Peyer's patch (tissue), 4 donors: ENCODE results near the gene RTP3. TPM values are rescaled to one million over a fixed set of nuclear protein-coding genes. Genes with fewer than 3 reads are reported as not detected.
"Not testable (repeated sequence)": the region's sequence is repeated elsewhere in the genome, so short reads cannot be mapped to it uniquely, and the experiment has no call there.

ENCODE experiments used
- DNase-seq, 3 donors: peaks; one replicate each; pipeline ENCODE4 v3.0.0-alpha.2; 2017 to 2019
- H3K27ac ChIP-seq, 4 donors: fragments of 200-600 bp; sonication (generic); one replicate each; pipeline ENCODE4 v1.5.1; 2016 to 2019
- H3K27me3 ChIP-seq, 2 donors: fragments of 200-600 bp; sonication (generic); one replicate each; pipeline ENCODE4 v1.5.1; 2019
- H3K36me3 ChIP-seq, 3 donors: fragments of 200-600 bp; sonication (generic); one replicate each; pipeline ENCODE4 v1.5.1; 2016 to 2019
- H3K4me1 ChIP-seq, 4 donors: fragments of 200-600 bp; sonication (generic); one replicate each; pipeline ENCODE4 v1.5.1; 2016 to 2019
- H3K4me3 ChIP-seq, 4 donors: fragments of 200-600 bp; sonication (generic); 1 replicate in 3 of 4; 2 replicates in 1 of 4; pipeline ENCODE4 v1.5.1; 2016 to 2019; ENCODE audit warnings: mild to moderate bottlenecking in 1 of 4
- H3K9me3 ChIP-seq, 4 donors: fragments of 200-600 bp; sonication (generic); one replicate each; pipeline ENCODE4 v1.5.1; 2016 to 2019; ENCODE audit warnings: mild to moderate bottlenecking in 1 of 4
- POLR2A ChIP-seq, 2 donors: fragments of 450-650 bp; IDR thresholded peaks; one replicate each; pipeline ENCODE4 v1.5.1; 2017; ENCODE audit warnings: antibody characterized with exemption in 2 of 2, mild to moderate bottlenecking in 2 of 2, moderate library complexity in 2 of 2
- total RNA-seq, 4 donors: library from RNA; depleted of rRNA; stranded (reverse); fragments of >200 nt; gene quantifications; one replicate each; pipeline ENCODE4 v1.1.0, GENCODE V29; 2016
- TF ChIP-seq, protein P1 (sequence below), 6 experiments: fragments of 450-650 bp in 4 of 6; fragments of 200-600 bp in 2 of 6; sonication (generic) in 1 of 6; IDR thresholded peaks; one replicate each; pipeline ENCODE4 v1.5.1; 2017 to 2019; ENCODE audit warnings: antibody characterized with exemption in 6 of 6, mild to moderate bottlenecking in 3 of 6, moderate library complexity in 1 of 6

The RTP3 gene
- total RNA-seq, 4 donors from 2014 or later = not detected

DNA sequence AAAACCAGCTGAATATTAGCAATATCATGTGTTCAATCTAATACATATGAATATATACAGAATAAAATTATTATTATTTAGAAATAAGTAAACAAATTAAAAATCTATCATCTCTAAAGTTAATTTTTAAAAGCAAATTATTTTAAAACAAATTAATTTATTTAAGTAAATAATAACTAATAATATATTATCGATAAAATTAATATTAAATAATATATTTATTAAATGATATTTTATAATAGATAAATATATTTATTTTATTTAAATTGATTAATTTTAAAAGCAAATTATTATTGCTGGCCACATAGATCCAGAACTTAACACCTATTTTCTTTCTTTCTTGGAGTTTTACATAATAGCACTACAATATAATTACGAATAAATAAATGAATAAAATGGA is 22.2 kb downstream of the RTP3 start:
- DNase-seq = no peak
- H3K4me1 ChIP-seq = no peaks in the 10 kb centered on the region
- no peaks in the 10 kb centered on the region for H3K36me3 ChIP-seq
- no peak overlapping the region for H3K27ac ChIP-seq
- H3K4me3 ChIP-seq = no peak overlapping the region
- no peaks in the 10 kb centered on the region for H3K27me3 ChIP-seq
- TF ChIP-seq, protein P1, sequence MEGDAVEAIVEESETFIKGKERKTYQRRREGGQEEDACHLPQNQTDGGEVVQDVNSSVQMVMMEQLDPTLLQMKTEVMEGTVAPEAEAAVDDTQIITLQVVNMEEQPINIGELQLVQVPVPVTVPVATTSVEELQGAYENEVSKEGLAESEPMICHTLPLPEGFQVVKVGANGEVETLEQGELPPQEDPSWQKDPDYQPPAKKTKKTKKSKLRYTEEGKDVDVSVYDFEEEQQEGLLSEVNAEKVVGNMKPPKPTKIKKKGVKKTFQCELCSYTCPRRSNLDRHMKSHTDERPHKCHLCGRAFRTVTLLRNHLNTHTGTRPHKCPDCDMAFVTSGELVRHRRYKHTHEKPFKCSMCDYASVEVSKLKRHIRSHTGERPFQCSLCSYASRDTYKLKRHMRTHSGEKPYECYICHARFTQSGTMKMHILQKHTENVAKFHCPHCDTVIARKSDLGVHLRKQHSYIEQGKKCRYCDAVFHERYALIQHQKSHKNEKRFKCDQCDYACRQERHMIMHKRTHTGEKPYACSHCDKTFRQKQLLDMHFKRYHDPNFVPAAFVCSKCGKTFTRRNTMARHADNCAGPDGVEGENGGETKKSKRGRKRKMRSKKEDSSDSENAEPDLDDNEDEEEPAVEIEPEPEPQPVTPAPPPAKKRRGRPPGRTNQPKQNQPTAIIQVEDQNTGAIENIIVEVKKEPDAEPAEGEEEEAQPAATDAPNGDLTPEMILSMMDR (IDR thresholded peaks at IDR 0.05) = no peak
- TF ChIP-seq POLR2A (IDR thresholded peaks at IDR 0.05) = no peak
- H3K9me3 ChIP-seq = no peaks in the 10 kb centered on the region

- no peak for DNase-seq
Measured at GRCh38 chr3:46520531-46520930, 22.8 kb downstream of the RTP3 start.

GRCh38 chr3:46521096-46521495 is 23.3 kb downstream of the RTP3 start:
- TF ChIP-seq, protein P1 (IDR thresholded peaks at IDR 0.05) = no peak
- no peak for TF ChIP-seq POLR2A (IDR thresholded peaks at IDR 0.05)
- DNase-seq = no peak
- Histone ChIP-seq H3K27ac (no peak overlapping the region), H3K27me3 (no peaks in the 10 kb centered on the region), H3K9me3 (no peaks in the 10 kb centered on the region), H3K4me1 (no peaks in the 10 kb centered on the region), H3K4me3 (no peak overlapping the region), H3K36me3 (no peaks in the 10 kb centered on the region)

More at GRCh38 chr3:46520531-46520930, 22.8 kb downstream of the RTP3 start:
- Histone ChIP-seq H3K4me1 (no peaks in the 10 kb centered on the region), H3K9me3 (no peaks in the 10 kb centered on the region), H3K36me3 (no peaks in the 10 kb centered on the region), H3K4me3 (no peak overlapping the region), H3K27ac (no peak overlapping the region), H3K27me3 (no peaks in the 10 kb centered on the region)
- TF ChIP-seq, protein P1 (IDR thresholded peaks at IDR 0.05) = no peak
- TF ChIP-seq POLR2A (IDR thresholded peaks at IDR 0.05) = no peak

- not testable (repeated sequence) for H3K9me3 ChIP-seq, H3K36me3 ChIP-seq, H3K27me3 ChIP-seq, H3K27ac ChIP-seq, DNase-seq, H3K4me1 ChIP-seq, H3K4me3 ChIP-seq
Measured at GRCh38 chr3:46522201-46522600, 24.4 kb downstream of the RTP3 start.

GRCh38 chr3:46523556-46523955 is 25.8 kb downstream of the RTP3 start:
- Histone ChIP-seq H3K4me3 (no peak overlapping the region), H3K4me1 (no peaks in the 10 kb centered on the region), H3K27me3 (no peaks in the 10 kb centered on the region), H3K36me3 (no peaks in the 10 kb centered on the region), H3K9me3 (no peaks in the 10 kb centered on the region), H3K27ac (no peak overlapping the region)
- no peak for TF ChIP-seq POLR2A (IDR thresholded peaks at IDR 0.05)
- TF ChIP-seq, protein P1 (IDR thresholded peaks at IDR 0.05) = no peak
- no peak for DNase-seq

GRCh38 chr3:46524008-46524407 is 26.2 kb downstream of the RTP3 start:
- H3K9me3 ChIP-seq = no peaks in the 10 kb centered on the region
- H3K27ac ChIP-seq = no peak overlapping the region
- TF ChIP-seq, protein P1 (IDR thresholded peaks at IDR 0.05) = no peak
- no peak for TF ChIP-seq POLR2A (IDR thresholded peaks at IDR 0.05)
- no peaks in the 10 kb centered on the region for H3K36me3 ChIP-seq
- H3K4me1 ChIP-seq = no peaks in the 10 kb centered on the region
- no peak overlapping the region for H3K4me3 ChIP-seq
- no peaks in the 10 kb centered on the region for H3K27me3 ChIP-seq
- no peak for DNase-seq
